ENCODE results near the gene S100A1. TPM values are rescaled to one million over a fixed set of nuclear protein-coding genes. Genes with fewer than 3 reads are reported as not detected.
A peak's percentile ranks its signal among the peaks of the same experiment; 100 is the strongest.

S100A1 gene
- total and polyA plus RNA-seq, 12 donors = 685 to 3,035 (median 2,343) TPM

DNA sequence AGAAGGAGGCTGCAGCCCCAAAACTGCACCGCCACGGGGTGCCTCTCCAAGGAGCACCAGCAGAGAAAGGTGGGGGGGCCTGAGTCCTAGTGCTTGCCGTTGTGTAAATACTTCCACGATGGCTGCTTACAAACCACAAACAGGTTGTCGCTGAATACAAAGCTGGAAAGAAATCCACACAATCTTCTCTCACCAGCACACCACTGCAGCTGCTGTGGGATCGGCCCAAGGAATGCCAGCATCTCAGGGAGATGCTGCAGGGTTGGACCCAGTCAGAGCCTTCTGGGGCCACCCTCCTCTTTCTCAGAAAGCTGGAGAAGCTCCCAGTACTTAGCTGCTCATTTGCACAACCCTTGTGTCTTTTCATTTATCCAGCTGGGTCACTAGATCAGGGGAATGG lies 9.1 kb upstream of the S100A1 start:
- H3K4me1 ChIP-seq = peaks cover 5 to 27% (median 24%) of the 10 kb centered on the region in 9 donors
- H3K27me3 ChIP-seq = no peaks in the 10 kb centered on the region
- intact Hi-C loops (cut with DNase I) = loop anchor here in 8 of 10 donors (2.0 to 10.0 kb wide), 5 partner anchors 42 to 107 kb away; partner anchors contain the start of gene S100A6 (in 1 of the 8)
- 97 to 99% methylated on average over 6 of the region's 6 CpGs for WGBS, 2 donors
- peaks cover 0 to 61% (median 13%) of the 10 kb centered on the region in 9 donors for H3K36me3 ChIP-seq
- ATAC-seq (no peak), DNase-seq (no peak)
- H3K27ac ChIP-seq = no peak overlapping the region
- TF ChIP-seq, protein P1, sequence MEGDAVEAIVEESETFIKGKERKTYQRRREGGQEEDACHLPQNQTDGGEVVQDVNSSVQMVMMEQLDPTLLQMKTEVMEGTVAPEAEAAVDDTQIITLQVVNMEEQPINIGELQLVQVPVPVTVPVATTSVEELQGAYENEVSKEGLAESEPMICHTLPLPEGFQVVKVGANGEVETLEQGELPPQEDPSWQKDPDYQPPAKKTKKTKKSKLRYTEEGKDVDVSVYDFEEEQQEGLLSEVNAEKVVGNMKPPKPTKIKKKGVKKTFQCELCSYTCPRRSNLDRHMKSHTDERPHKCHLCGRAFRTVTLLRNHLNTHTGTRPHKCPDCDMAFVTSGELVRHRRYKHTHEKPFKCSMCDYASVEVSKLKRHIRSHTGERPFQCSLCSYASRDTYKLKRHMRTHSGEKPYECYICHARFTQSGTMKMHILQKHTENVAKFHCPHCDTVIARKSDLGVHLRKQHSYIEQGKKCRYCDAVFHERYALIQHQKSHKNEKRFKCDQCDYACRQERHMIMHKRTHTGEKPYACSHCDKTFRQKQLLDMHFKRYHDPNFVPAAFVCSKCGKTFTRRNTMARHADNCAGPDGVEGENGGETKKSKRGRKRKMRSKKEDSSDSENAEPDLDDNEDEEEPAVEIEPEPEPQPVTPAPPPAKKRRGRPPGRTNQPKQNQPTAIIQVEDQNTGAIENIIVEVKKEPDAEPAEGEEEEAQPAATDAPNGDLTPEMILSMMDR (IDR thresholded peaks at IDR 0.05) = no peak
- H3K9me3 ChIP-seq = no peaks in the 10 kb centered on the region
- H3K4me3 ChIP-seq = no peak overlapping the region

DNA sequence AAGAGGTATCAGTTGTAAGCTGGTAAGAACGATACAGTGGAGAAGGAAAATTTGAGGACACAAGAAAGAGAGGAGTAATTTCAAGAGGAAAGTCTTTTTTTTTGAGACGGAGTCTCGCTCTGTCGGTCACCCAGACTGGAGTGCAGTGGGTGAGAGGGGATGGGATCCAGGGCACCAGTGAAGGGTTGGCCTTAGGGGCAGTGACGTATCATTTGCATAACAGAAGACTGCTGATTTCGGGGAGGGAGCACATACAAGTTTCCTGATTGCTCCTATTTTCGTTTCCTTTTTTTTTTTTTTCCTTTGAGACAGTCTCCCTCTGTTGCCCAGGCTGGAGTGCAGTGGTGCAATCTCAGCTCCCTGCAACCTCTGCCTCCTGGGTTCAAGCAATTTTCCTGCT lies 5.1 kb upstream of the S100A1 start:
- ATAC-seq (peak in 1 of 8 donors; percentile 32), DNase-seq (no peak)
- intact Hi-C loops (cut with DNase I) = no loop called here
- Histone ChIP-seq H3K9me3 (no peaks in the 10 kb centered on the region), H3K27me3 (no peaks in the 10 kb centered on the region), H3K4me1 (peaks cover 19 to 49% (median 39%) of the 10 kb centered on the region in 9 donors), H3K36me3 (peaks cover 0 to 72% (median 13%) of the 10 kb centered on the region in 9 donors), H3K27ac (peak overlapping the region in 1 of 10 donors; percentile 11), H3K4me3 (no peak overlapping the region)
- TF ChIP-seq, protein P1 (IDR thresholded peaks at IDR 0.05) = no peak
- WGBS, 2 donors = 82 to 86% methylated on average over 7 of the region's 7 CpGs

- Histone ChIP-seq H3K27me3 (no peaks in the 10 kb centered on the region), H3K4me3 (no peak overlapping the region), H3K27ac (peak overlapping the region in 1 of 10 donors; percentile 98), H3K9me3 (no peaks in the 10 kb centered on the region), H3K4me1 (peaks cover 19 to 59% (median 48%) of the 10 kb centered on the region in 9 donors), H3K36me3 (peaks cover 0 to 52% (median 2%) of the 10 kb centered on the region in 9 donors)
- no peak for ATAC-seq
- 79 to 85% methylated on average over 10 of the region's 10 CpGs for WGBS, 2 donors
- intact Hi-C loops (cut with DNase I) = loop anchor here in 1 of 10 donors (5.0 kb wide), 1 partner anchor 47 kb away; the partner anchor contains the start of gene ILF2
- TF ChIP-seq, protein P1 (IDR thresholded peaks at IDR 0.05) = no peak
- DNase-seq = no peak
These were observed 3.1 kb upstream of the S100A1 start for GRCh38 chr1:153624965-153625611.

- intact Hi-C loops (cut with DNase I) = loop anchor here in 1 of 10 donors (5.0 kb wide), 1 partner anchor 46 kb away; the partner anchor contains the start of gene ILF2
- Histone ChIP-seq H3K4me1 (peaks cover 19 to 71% (median 54%) of the 10 kb centered on the region in 9 donors), H3K4me3 (peak overlapping the region; percentile 34 to 71 (median 60)), H3K9me3 (no peaks in the 10 kb centered on the region), H3K36me3 (peaks cover 0 to 44% (median 0%) of the 10 kb centered on the region in 9 donors), H3K27me3 (no peaks in the 10 kb centered on the region), H3K27ac (peak overlapping the region; percentile 82 to 98 (median 91))
- WGBS, 2 donors = 51 to 61% methylated on average over 3 of the region's 3 CpGs
- ATAC-seq = no peak
- TF ChIP-seq, protein P1 (IDR thresholded peaks at IDR 0.05) = no peak
- no peak for DNase-seq
These were observed 1.7 kb upstream of the S100A1 start for GRCh38 chr1:153626477-153626903.
